ENCODE measurements around the gene HS2ST1. TPM values are rescaled to one million over a fixed set of nuclear protein-coding genes. Genes with fewer than 3 reads are reported as not detected.

HS2ST1 gene
- polyA plus RNA-seq, 1 donor (not counting 4 experiments of a cell fraction or from before 2014, with no cell fraction given), result 18.7 TPM

DNA sequence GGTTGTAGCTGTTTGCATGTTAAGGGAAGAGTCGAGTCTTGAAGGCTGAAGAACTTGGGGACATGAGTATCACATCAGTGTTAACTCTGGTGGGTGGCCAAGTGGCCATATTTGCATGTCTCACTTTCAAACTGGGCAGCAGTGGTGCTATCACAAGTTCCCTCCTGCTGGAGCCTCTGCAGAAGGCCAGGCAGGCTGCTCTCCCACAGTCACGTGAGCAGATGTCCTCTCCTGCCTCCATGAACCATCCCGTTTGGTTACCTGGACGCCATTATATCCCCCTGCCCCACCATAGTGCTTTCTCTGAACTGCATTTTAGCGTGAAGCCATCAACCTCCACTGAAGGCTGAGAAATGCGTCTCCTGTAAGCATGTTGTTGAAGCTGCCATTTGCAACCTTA is 209.2 kb downstream of the HS2ST1 start:
- no peak overlapping the region for H3K4me2 ChIP-seq (ENCODE audit: control insufficient read depth, extremely low read depth, insufficient read depth, low read depth, low read length)
- dilution Hi-C loops (cut with MboI; ENCODE audit: extremely low pct_ligation_motif_present, low sequenced_read_pairs), result no loop called here

DNA sequence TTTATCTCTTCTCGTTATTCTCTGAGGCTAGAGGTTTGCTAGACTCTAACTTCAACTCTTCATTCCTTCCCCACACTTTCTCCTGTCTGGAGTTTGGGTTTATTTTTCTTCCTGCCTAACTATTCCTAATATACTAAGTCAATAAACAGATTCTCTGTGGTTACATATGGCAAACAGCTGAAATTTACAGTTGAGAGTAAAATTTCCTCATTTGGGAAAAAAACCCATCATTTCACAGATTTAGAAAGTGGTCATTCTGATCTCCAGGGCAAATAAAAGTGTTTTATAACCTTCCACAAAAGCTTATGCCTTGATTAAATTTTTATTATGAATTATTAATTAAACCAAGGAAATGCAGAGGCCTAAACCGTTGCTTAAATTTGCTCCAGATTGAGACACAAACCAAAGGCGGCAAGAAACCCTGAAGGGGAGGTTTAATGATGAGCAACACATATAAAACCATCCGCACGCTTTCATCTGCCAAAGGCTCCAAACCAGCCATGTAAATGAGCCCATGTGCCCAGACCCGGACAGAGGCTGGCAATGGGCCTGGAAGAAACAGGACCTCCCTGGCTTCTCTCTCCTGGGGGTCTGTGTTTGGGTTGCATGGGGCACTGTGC is 212.6 kb downstream of the HS2ST1 start:
- TF ChIP-seq, protein P1, sequence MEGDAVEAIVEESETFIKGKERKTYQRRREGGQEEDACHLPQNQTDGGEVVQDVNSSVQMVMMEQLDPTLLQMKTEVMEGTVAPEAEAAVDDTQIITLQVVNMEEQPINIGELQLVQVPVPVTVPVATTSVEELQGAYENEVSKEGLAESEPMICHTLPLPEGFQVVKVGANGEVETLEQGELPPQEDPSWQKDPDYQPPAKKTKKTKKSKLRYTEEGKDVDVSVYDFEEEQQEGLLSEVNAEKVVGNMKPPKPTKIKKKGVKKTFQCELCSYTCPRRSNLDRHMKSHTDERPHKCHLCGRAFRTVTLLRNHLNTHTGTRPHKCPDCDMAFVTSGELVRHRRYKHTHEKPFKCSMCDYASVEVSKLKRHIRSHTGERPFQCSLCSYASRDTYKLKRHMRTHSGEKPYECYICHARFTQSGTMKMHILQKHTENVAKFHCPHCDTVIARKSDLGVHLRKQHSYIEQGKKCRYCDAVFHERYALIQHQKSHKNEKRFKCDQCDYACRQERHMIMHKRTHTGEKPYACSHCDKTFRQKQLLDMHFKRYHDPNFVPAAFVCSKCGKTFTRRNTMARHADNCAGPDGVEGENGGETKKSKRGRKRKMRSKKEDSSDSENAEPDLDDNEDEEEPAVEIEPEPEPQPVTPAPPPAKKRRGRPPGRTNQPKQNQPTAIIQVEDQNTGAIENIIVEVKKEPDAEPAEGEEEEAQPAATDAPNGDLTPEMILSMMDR (optimal IDR thresholded peaks at IDR 0.05 in 1 of 3, IDR thresholded peaks at IDR 0.05 in 1 of 3, conservative IDR thresholded peaks at IDR 0.05 in 1 of 3; ENCODE audit: extremely low read depth in 1 of 3, insufficient read depth in 2 of 3, low read length in 3 of 3), result no peak
- TF ChIP-seq EZH2 (IDR thresholded peaks at IDR 0.05; ENCODE audit: low read length), result no peak
- H3K4me1 ChIP-seq (ENCODE audit: control insufficient read depth, extremely low read depth, insufficient read depth, low read length), result peaks cover 13% of the 10 kb centered on the region
- no peaks in the 10 kb centered on the region for H3K9me3 ChIP-seq (ENCODE audit: control insufficient read depth, low read depth, low read length)
- dilution Hi-C loops (cut with MboI; ENCODE audit: extremely low pct_ligation_motif_present, low sequenced_read_pairs), result no loop called here
- H3K79me2 ChIP-seq (ENCODE audit: control insufficient read depth, insufficient read depth, low read length), result no peaks in the 10 kb centered on the region
- H3K27ac ChIP-seq (ENCODE audit: control insufficient read depth, insufficient read depth, low read length), result no peak overlapping the region
- H3K9me1 ChIP-seq (ENCODE audit: control insufficient read depth, extremely low read depth, insufficient read depth, low read length), result no peaks in the 10 kb centered on the region
- no peaks in the 10 kb centered on the region for H3K36me3 ChIP-seq (ENCODE audit: control insufficient read depth in 2 of 2, extremely low read depth in 1 of 2, insufficient read depth in 2 of 2, low read length in 2 of 2)
- H4K20me1 ChIP-seq (ENCODE audit: control insufficient read depth, extremely low read depth, insufficient read depth, low read length), result no peaks in the 10 kb centered on the region
- FAIRE-seq (no peak), DNase-seq (ENCODE audit: low read depth, low spot score) (no peak)
- no peak overlapping the region for H2AFZ ChIP-seq (ENCODE audit: control insufficient read depth, low read length)
- H3K9ac ChIP-seq (ENCODE audit: control insufficient read depth, extremely low read depth, insufficient read depth, low read length), result no peak overlapping the region
- no peak overlapping the region for H3K4me2 ChIP-seq (ENCODE audit: control insufficient read depth, extremely low read depth, insufficient read depth, low read depth, low read length)
- no peak overlapping the region for H3K4me3 ChIP-seq (ENCODE audit: control insufficient read depth in 2 of 3, extremely low read depth in 1 of 3, insufficient read depth in 2 of 3, low read depth in 1 of 3, low read length in 3 of 3)
- no peaks in the 10 kb centered on the region for H3K27me3 ChIP-seq (ENCODE audit: control insufficient read depth, extremely low read depth, insufficient read depth, low read length)

More for the DNA sequence above, 209.2 kb downstream of the HS2ST1 start:
- no peaks in the 10 kb centered on the region for H3K79me2 ChIP-seq (ENCODE audit: control insufficient read depth, insufficient read depth, low read length)
- no peaks in the 10 kb centered on the region for H3K9me1 ChIP-seq (ENCODE audit: control insufficient read depth, extremely low read depth, insufficient read depth, low read length)
- TF ChIP-seq, protein P1 (optimal IDR thresholded peaks at IDR 0.05 in 1 of 3, IDR thresholded peaks at IDR 0.05 in 1 of 3, conservative IDR thresholded peaks at IDR 0.05 in 1 of 3; ENCODE audit: extremely low read depth in 1 of 3, insufficient read depth in 2 of 3, low read length in 3 of 3), result no peak
- no peak for TF ChIP-seq EZH2 (IDR thresholded peaks at IDR 0.05; ENCODE audit: low read length)
- H4K20me1 ChIP-seq (ENCODE audit: control insufficient read depth, extremely low read depth, insufficient read depth, low read length), result no peaks in the 10 kb centered on the region
- no peak overlapping the region for H2AFZ ChIP-seq (ENCODE audit: control insufficient read depth, low read length)
- H3K9me3 ChIP-seq (ENCODE audit: control insufficient read depth, low read depth, low read length), result no peaks in the 10 kb centered on the region
- H3K36me3 ChIP-seq (ENCODE audit: control insufficient read depth in 2 of 2, extremely low read depth in 1 of 2, insufficient read depth in 2 of 2, low read length in 2 of 2), result no peaks in the 10 kb centered on the region
- H3K9ac ChIP-seq (ENCODE audit: control insufficient read depth, extremely low read depth, insufficient read depth, low read length), result no peak overlapping the region
- no peak overlapping the region for H3K4me3 ChIP-seq (ENCODE audit: control insufficient read depth in 2 of 3, extremely low read depth in 1 of 3, insufficient read depth in 2 of 3, low read depth in 1 of 3, low read length in 3 of 3)
- FAIRE-seq (no peak), DNase-seq (ENCODE audit: low read depth, low spot score) (no peak)
- H3K27ac ChIP-seq (ENCODE audit: control insufficient read depth, insufficient read depth, low read length), result no peak overlapping the region
- no peaks in the 10 kb centered on the region for H3K27me3 ChIP-seq (ENCODE audit: control insufficient read depth, extremely low read depth, insufficient read depth, low read length)
- H3K4me1 ChIP-seq (ENCODE audit: control insufficient read depth, extremely low read depth, insufficient read depth, low read length), result peaks cover 23% of the 10 kb centered on the region

Measured in keratinocyte (primary cell).